GM12872 (cell line): ENCODE data around the gene USP22.

Experiments
- TF ChIP-seq, protein P1 (sequence below): IDR thresholded peaks from 3 replicates; pipeline ENCODE4 v1.5.1; 2011; ENCODE audit warnings: low read depth, mild to moderate bottlenecking, low read length, moderate library complexity; ENCODE audit not compliant: insufficient read depth

Gene USP22

DNA sequence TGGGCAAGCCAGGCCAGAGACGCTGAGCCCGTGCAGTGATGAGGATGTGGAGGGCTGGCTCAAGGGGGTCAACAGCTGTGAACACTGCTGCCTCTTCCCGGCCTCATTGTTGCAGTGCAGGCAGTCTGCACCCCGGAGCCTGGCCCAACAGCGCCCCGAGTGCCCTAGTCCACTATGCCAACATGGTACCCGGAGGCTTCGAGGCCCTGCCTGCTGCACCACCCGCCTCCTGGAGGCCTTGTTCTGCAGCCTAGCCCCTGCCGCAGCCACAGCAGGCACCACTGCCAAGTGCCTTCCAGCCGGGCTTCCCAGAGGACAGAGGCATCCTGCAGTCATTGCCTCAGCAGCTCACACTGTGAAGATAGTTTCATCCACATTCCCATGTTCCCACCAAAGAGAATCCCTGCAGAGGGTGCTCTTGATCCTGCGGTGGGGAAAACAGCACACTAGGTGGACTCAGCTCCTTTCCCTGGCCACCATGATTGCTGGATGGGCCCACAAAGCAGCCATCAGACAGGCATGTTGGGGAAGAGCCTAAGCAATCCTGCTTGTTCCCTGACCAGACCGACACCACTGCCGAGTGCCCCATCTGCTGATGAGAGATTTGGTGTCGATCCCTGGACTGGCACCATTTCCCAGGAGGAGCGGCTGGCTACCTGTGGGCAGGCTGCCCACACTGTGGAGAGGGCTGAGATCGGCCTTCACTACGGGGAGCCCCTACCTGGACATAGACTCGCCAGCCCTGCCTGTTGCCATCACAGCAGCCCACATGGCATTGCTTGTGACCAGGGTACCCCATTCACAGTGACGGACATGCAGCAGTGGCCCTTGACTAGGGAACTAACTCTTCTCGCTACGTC lies 44.9 kb downstream of the USP22 start:
- TF ChIP-seq, protein P1, sequence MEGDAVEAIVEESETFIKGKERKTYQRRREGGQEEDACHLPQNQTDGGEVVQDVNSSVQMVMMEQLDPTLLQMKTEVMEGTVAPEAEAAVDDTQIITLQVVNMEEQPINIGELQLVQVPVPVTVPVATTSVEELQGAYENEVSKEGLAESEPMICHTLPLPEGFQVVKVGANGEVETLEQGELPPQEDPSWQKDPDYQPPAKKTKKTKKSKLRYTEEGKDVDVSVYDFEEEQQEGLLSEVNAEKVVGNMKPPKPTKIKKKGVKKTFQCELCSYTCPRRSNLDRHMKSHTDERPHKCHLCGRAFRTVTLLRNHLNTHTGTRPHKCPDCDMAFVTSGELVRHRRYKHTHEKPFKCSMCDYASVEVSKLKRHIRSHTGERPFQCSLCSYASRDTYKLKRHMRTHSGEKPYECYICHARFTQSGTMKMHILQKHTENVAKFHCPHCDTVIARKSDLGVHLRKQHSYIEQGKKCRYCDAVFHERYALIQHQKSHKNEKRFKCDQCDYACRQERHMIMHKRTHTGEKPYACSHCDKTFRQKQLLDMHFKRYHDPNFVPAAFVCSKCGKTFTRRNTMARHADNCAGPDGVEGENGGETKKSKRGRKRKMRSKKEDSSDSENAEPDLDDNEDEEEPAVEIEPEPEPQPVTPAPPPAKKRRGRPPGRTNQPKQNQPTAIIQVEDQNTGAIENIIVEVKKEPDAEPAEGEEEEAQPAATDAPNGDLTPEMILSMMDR = no peak

DNA sequence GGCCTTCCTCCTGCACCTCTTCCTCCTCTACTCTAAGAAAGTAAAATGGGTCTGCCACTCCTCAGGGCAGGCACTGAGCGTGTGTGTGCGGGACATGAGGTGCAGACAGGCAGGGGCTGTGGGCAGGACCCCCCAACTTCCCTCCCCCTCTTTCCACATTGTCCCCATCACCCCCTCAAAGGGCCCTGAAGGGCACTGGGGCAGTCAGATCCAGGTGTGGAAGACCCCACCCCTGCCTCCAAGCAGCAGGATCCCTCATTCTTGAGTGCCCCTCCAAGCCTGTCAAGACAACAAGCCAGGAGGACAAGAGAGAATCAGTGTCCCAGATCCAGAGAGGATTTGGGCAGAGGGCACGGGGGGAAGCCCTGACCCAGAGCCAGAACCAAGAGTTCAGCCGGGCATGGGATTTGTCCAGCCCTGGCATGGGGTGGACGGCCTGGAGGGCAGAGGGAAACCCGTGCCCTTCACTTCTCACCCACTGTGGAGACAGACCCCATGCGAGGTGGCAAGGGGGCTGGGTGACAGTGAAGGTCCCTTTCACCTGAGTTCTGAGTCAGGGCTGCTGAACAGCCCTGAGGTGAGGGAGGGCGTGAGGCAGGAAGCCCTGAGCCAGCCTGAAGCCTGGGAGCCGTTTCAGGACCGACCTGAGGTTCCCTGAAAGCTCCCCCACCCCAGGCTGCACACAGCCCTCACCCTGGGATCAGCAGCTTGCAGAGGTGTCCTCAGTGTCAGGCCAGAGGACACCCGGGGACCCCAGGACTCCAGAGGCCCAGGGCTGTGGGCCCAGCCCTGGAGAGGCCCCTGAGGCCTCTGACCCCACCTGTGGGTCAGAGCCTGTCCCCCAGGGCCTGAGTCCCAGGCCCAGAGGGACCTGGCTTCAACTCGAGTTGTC lies 45.8 kb downstream of the USP22 start:
- TF ChIP-seq, protein P1 = no peak

DNA sequence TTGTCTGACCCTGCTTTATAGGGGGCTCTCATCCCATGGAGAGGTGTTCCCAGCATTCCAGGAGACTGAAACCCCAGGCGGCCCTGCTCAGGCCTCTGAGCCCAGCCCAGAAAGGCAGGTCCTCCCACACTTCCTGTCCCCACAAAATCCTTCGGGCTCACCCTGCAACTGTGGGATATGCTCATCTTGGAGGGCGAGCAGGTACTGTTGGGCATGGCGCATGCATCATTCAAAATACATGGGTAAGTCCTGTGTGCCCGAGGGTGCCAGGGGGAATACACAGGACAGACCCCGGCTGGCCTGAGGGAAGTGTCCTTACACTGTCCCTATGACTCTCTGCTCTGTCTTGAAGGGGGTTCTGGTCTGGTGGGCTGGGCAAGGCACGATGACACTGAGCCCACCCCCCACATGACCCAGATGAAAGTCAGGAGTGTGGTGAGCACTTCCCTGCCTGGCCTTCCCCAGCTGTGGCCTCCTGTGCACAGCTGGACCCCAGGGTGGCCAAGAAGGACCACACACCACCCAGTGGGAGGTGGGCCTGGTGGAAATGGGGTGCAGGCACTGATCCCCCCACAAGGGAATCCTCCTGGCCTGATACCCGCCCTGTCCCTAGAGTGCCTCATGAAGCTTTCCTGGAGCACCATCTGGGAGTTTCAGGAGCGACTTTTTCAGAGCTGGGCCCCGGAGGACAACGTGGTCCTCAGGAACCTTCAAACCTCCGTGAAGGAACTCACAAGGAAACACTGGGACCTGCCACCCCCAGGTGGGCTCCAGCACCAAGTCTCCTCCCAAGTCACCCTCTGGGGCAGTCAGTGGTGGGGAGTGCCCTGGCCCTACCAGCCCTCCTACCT lies 46.7 kb downstream of the USP22 start:
- TF ChIP-seq, protein P1 = no peak

DNA sequence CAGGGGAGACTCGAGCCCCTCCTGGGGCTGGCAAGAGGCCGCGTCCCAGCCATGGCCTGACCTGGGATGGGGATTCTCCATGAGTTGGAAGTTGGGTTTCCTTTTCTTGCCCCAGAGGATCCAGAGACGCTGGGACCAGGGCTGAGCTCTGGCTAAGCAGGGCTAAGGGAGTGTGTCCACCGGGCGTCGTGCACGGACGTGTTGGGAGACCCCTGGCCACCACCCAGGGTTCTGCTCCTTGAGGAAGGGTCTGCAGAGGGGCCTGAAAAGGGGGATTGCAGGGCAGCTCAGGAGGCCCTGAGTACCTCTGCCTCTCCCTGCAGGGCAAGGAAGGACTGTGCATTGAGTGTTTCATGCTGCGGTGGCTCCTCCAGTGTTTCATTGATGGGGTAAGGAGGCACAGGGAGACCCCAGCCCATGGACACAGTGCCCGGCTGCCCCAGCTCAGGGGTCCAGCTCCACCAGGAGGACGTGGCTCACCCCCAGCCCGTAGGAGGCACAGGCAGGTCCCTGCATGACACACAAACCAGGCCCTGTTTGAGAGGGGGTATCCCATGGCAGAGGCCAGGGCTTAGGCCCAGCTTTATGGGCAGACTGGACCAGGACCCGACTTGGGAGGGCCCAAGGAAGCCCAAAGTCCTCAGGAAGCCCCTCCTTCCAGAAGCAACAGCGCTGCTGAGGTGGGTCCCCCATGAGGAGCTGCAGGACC lies 47.5 kb downstream of the USP22 start:
- TF ChIP-seq, protein P1 = no peak

DNA sequence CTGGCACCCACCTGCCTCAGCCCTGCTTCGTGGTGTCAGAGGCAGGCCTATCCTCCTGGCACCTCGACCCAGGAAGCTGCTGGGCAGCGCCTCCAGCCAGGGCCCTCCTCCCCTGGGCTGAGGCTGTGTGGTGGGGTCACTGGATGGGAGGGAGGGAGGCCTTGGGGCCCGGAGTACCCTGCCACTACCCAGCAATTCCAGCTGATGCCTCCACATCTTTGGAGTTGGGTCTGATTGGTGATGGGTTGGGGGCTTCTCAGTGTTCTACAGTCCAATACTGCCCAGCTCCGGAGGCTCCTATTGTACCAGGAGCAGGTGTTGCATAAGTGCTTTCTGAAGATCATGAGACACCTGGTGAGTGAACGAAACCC lies 48.0 kb downstream of the USP22 start:
- TF ChIP-seq, protein P1 = no peak

DNA sequence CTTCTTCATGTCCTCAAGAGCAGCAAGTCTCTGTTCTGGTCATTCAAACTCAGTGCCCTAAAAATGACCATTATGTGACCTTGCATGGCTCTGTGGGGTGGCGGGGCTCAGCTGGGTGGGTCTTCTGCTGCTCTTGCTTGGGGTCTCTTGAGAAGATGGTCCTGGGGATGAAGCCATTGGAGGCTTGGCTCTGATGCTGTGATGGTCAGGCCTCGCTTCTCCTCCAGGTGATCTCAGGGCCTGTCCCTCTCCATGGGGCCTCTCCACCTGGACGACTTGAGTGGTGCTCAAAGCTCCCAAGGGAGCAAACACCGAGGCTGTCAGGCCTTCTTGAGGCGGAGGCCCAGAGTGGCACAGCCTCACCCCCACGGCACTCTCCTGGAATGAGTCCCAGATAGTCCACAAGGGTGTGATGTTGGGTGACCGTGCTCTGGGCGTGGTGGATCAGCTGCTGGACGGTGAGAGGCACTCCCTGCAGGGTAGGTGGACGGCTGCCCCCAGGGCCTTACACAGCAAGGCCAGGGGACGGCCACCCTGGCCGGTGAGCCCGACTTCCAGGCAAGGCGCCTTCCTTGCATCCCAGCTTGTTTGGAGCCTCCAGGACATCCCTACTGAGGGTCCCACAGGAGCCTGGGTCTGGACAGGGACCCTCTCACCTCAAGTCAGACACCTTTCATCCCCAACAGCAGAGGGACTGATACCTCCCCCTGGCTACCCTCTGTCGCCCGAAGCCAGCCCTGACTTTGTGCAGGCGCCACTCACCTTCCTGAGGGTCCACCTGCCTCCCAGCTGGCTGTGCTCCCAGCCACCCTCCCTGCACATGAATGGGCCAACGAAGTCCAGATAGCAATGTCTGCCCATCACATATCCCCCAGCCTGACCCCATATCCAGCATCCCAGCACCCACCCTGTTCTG lies 48.7 kb downstream of the USP22 start:
- TF ChIP-seq, protein P1 = no peak
